GM20431 (cell line): ENCODE data around the gene CPT1B.

ENCODE experiments used
- in situ Hi-C: fragments of 300-500 bp; cut with MseI, MboI; formaldehyde crosslinking; loops from one replicate; pipeline ENCODE4 v1.15.0; 2020; ENCODE audit warnings: low sequenced_read_pairs; ENCODE audit not compliant: unreplicated experiment

The CPT1B gene

GRCh38 chr22:50587407-50587806 lies 9.2 kb upstream of the CPT1B start:
- in situ Hi-C loops, result no loop called here

- in situ Hi-C loops, result no loop called here
Measured at GRCh38 chr22:50586416-50586815, 8.2 kb upstream of the CPT1B start.

GRCh38 chr22:50585781-50586180 lies 7.6 kb upstream of the CPT1B start:
- in situ Hi-C loops, result no loop called here

GRCh38 chr22:50585238-50585637 lies 7.0 kb upstream of the CPT1B start:
- in situ Hi-C loops, result no loop called here

DNA sequence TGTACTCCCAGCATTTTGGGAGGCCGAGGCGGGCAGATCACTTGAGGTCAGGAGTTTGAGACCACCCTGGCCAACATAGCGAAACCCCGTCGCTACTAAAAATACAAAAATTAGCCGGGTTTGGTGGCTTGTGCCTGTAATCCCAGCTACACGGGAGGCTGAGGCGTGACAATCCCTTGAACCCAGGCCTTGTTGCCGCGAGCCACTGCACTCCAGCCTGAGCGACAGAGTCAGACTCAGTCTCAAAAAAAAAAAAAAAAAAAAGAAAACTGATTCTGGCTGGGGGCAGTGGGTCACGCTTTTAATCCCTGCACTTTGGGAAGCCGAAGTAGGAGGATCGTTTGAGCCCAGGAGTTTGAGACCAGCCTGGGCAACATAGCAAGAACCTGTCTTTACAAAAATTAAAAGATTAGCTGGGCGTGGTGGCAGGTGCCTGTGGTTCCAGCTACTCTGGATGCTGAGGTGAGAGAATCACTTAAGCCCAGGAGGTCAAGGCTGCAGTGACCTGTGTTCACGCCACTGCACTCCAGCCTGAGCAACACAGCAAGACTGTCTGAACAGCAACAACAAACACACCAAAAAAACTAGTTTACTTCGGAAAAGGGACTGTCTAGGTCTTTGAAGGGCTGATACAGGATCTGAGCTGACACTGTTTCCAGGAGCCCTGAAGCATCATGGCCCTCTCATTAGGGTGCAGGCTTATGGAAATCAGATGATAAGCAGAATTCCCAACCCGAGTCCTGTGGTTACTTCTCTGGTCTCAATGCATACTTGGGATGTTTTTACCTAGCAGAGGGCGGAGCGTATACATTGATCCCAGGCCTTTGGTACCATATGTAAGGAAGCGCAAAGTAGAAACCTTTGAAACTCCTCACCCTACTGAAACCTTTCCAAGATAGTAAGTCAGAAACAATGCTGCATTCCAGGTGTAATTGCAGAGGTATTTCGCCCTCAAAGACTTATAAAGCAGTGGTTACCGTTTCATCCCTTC lies 6.2 kb upstream of the CPT1B start:
- in situ Hi-C loops, result no loop called here

GRCh38 chr22:50583294-50583861 lies 5.2 kb upstream of the CPT1B start:
- in situ Hi-C loops, result no loop called here

GRCh38 chr22:50582493-50583293 lies 4.5 kb upstream of the CPT1B start, which contains the start of gene CHKB:
TSS of gene CHKB (minus strand) at chr22:50582849. CDS start at chr22:50582781, 68 bp downstream.
- in situ Hi-C loops, result no loop called here

DNA sequence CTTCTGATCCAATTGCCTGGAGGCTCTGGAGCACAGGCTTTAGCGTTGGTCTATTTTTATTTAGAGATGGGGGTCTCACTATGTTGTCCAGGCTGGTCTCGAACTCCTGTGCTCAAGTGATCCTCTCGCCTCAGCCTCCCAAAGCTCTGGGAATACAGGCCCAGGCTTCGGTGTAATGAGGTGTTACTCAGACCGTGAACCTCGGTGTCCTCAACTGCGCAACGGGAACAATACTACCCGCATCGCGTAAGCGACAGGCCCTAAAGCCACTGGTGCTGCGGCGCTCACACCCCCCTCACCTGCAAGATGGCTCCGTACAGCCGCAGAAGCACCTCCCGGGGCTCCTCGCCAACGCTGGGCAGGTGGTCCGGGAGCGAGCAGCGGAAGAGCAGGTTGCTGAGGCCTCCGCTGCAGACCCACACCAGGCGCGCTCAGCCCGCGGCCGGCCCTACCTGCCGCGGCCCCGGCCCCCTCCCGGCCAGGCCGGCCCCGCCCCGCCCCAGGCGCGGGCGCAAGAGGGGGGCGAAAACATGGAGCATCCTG lies 3.8 kb upstream of the CPT1B start:
- in situ Hi-C loops, result no loop called here

DNA sequence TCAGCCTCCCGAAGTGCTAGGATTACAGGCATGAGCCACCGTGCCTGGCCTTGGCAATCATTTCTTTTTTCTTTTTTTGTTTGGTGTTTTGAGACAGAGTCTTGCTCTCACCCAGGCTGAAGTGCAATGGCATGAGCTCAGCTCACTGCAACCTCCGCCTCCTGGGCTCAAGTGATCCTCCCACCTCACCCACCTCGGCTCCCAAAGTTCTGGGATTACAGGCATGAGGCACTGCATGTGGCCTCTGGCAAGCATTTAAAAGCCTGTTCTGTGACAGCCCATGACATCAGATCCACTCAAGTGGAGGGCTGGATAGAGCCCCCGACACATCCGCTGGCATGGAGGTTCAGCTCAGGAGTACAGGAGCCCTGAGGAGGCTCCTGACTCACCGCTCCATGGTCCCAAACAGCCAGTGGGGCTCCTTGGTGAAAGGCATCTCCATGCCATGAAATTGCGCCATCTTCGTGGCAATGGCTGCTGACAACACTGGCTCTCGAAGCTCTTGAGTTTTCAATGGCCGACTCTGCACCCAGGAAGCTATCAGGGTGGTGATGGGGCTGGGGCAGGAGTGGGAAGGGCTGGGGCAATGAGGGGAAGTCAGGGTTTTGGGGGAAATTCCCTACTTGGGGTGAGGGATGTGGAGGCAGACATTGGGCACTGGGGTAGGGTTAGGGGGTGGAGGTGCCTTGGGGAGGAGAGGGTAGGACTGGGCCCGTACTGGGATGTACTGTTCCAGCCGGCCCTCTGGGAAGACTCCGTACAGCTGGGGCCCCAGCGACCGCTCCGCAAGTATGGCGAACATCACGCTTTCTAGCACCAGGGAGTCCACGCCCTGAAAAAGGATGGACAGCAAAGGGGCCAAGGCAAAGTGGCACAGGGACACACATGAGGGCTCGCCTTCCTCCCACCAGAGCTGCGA lies 3.1 kb upstream of the CPT1B start:
- in situ Hi-C loops, result no loop called here

- in situ Hi-C loops, result no loop called here
Measured at GRCh38 chr22:50579752-50580151, 1.5 kb upstream of the CPT1B start.

GRCh38 chr22:50578776-50579310 lies 616 bp upstream of the CPT1B start:
- in situ Hi-C loops, result no loop called here

DNA sequence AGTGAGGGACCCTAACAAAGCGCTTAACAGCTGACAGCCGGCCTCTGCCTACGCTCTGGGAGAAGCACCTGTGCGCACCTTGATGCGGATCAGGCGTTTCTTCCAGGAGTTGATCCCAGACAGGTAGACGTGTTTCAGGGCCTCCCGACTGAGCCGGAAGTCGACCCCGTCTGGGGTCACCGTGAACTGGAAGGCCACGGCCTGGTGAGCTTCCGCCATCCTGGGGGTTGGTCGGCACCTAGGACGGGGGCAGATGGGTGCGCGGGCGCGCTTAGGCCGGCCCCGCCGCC lies 585 bp downstream of the CPT1B start:
- in situ Hi-C loops, result no loop called here

GRCh38 chr22:50576806-50577696 lies 1.2 kb downstream of the CPT1B start:
- in situ Hi-C loops, result no loop called here

GRCh38 chr22:50576070-50576469 lies 2.2 kb downstream of the CPT1B start:
- in situ Hi-C loops, result no loop called here

DNA sequence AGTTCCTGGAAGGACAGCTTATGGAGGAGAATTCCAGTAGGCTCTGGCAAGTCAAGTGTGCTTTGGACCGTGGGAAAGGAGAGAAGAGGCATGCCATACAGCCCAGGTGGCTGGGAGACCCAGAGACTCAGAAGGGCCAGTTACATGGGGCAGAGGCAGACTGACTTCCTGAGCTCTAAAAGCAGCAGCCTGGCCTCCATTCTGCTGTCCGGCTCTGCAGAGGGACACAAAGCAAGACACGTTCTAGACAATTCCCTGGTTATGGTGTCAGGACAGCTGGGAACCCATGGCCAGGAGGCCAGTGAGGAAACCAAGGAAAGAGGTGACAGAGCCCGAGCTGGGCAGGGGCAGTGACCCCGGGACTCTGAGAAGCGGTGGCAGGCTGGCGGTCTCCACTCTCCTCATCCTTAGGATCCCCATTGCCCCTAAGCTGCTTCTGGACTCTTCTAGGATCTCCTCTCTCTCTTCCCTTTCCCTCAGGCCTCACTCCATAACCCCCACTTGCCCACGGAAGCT lies 2.7 kb downstream of the CPT1B start:
- in situ Hi-C loops, result no loop called here

DNA sequence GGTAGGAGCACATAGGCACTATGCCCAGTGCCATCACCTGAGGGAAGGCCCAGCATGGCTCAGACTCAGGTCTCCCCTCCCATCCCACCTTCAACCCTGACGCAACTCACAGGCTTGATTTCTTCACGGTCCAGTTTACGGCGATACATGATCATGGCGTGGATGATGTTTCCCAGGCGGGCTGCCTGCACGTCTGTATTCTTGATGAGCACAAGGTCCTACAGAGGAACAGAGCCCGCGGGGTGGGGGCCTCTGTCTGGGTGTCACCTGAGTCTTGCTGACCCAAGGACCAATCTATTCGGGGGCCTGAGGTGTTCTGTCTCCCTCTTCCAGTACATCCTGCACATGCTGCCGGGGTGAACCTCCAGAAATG lies 3.9 kb downstream of the CPT1B start:
- in situ Hi-C loops, result no loop called here

GRCh38 chr22:50573491-50574382 lies 4.5 kb downstream of the CPT1B start:
- in situ Hi-C loops, result no loop called here
